GM21367 (cell line): ENCODE results near the gene MSH3.
A peak's percentile ranks its signal among the peaks of the same experiment; 100 is the strongest.

ENCODE experiments used
- ATAC-seq: cut with Tn5 transposase; IDR thresholded peaks from one replicate; pipeline ENCODE4 v1.9.1; 2021; ENCODE audit not compliant: unreplicated experiment

Gene MSH3

DNA sequence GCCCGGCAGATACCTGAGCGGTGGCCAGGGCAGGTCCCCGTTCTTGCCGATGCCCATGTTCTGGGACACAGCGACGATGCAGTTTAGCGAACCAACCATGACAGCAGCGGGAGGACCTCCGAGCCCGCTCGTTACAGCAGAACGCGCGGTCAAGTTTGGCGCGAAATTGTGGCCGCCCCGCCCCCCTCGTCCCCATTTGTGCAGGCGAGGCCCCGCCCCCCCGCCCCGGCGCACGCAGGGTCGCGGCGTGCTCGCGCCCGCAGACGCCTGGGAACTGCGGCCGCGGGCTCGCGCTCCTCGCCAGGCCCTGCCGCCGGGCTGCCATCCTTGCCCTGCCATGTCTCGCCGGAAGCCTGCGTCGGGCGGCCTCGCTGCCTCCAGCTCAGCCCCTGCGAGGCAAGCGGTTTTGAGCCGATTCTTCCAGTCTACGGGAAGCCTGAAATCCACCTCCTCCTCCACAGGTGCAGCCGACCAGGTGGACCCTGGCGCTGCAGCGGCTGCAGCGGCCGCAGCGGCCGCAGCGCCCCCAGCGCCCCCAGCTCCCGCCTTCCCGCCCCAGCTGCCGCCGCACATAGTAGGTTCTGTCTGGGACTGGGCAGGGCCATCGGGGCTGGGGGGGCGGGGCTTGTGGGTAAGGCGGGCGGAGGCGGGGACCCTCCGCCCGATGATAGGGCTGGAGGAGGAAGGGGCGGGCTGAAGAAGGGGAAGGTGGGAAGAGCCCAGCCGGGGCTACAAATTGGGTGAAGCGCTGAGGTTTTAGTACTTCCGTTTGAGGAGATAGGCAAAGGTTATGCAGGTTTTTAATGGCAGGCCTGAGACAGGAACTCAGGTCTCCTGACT, at the start of gene MSH3, which contains the start of gene DHFR:
TSS of gene MSH3 (plus strand) at position 262 of the 840 bp plus-strand sequence. CDS start at position 338, 76 bp downstream.
TSS of gene DHFR (minus strand) at position 593 of the 840 bp plus-strand sequence. CDS start at position 99, 494 bp downstream.
- ATAC-seq, result peak; percentile 17

DNA sequence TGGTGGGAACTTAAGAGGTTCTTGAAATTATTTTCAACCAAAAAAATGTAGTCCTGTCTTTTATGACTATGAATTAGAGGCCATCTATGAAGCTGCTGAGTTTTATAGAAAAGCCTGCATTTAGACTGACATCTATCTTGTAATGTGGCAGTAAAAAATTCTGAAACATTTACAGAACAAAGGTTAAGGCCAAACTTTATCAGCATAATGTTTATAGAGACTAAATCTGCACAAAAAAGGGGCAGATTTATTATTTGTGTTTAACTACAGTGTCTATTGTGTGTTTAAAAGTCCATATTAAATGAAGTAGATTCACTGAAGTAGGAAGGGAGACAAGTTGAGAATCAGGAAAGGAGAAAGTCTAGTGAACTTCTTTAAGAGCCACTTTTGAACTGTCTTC, 47.1 kb upstream of the MSH3 start:
- ATAC-seq, result no peak

GRCh38 chr5:80607832-80608231, 46.6 kb upstream of the MSH3 start:
- ATAC-seq, result peak; percentile 74

DNA sequence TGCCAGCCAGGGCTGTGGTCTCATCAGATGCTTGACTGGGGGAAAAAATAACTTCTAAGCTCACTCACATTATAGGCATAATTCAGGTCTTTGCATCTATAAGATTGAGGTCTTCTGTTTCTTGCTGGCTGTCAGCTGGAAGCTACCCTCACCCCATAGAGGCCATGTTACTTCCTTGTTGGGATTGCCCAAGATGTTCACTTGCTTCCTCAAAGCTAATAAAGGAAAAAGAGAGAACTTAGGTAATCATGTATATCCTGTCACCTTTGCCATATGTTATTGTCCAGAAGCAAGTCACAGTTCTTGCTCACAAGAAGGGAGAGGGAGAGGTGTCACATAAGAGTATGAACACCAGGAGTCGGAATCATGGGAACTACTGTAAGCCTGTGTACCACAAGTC, 45.7 kb upstream of the MSH3 start:
- no peak for ATAC-seq

DNA sequence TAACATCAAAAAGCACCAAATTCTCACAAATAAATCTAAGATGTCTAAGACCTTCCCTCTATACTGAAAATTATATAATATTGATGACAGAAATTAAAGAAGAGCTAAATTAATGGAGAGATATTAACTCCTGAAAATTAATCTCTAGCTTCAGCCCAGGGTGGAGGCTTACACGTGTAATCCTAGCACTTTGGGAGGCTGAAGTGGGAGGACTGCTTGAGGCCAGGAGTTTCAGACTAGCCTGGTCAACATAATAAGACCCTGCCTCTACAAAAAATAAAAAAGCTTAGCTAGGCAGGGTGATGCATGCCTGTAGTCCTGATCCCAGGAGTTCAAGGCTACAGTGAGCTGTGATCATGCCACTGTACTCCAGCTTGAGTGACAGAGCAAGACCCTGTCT, 44.8 kb upstream of the MSH3 start:
- no peak for ATAC-seq

DNA sequence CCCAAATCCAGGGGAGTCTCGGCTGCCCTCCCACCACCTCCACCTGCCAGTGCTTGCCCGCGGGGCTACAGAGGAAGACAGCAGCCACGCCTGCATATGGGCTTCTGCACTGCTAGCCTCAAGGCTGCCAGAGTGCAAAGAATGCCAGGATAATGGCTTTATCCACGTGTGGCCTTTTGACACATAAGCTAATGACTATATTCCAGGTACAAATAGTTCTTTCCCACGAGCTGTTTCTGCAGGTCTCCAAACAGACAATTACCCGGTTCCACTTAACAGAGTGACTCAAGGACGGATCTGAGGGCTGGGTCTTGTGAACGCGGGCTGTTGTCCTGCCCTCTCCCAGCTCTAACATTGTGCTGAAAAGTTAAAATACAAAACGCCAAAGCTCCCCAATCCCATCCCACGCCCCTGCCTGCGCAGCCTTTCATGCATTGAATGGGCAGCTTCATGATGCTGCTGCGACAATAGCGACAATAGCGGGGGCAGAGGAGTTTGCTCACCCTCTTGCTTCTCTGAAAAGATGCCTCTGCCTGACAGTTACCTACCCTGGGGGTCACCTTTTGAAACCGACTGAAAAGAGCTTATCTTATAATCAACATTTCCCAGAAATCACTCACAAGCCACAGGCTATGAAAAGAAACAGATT, 39.1 kb upstream of the MSH3 start:
- ATAC-seq, result no peak

- no peak for ATAC-seq
Observed at GRCh38 chr5:80618438-80618837, 36.0 kb upstream of the MSH3 start.

GRCh38 chr5:80619086-80619485, 35.4 kb upstream of the MSH3 start:
- ATAC-seq, result no peak

- ATAC-seq, result no peak
Observed at GRCh38 chr5:80620211-80620610, 34.2 kb upstream of the MSH3 start.

DNA sequence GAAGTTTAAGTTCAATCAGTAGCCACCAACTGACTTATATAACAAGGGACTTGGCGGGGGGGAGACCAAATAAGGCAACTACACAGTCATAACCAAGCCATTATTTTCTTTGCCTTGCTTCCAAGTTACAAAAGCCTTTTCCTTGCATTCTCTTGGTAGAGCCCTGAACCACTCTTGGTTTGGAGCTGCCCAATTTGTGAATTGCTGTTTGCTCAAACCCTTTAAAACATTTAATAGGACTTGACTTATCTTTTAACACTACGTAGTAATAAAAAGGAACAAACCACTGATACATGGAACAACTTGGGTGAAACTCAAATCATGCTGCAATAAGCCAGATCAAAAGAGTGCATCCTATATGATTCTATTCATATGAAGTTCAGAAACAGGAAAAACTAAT, 31.7 kb upstream of the MSH3 start:
- ATAC-seq, result no peak

GRCh38 chr5:80623999-80624398, 30.5 kb upstream of the MSH3 start:
- no peak for ATAC-seq

- ATAC-seq, result no peak
Observed at GRCh38 chr5:80625230-80625629, 29.2 kb upstream of the MSH3 start.

DNA sequence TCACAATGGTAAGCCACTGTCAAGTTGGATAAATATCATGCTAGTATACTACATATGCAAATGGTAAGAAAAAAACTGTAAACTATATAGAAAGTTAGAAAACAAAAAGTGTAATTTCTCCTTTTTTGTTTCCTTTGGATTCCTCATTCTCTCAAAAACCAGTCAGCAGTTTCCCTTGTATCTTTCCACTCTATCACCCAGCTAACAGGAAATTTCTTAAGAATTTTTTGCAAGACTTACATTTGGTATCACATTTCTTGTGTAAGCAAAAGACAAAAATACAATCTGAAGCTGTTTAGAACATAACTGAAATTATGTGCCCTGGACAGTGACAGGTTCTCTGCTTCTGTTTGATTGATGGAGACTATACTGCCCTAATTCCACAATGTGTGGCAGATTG, 25.2 kb upstream of the MSH3 start:
- no peak for ATAC-seq

DNA sequence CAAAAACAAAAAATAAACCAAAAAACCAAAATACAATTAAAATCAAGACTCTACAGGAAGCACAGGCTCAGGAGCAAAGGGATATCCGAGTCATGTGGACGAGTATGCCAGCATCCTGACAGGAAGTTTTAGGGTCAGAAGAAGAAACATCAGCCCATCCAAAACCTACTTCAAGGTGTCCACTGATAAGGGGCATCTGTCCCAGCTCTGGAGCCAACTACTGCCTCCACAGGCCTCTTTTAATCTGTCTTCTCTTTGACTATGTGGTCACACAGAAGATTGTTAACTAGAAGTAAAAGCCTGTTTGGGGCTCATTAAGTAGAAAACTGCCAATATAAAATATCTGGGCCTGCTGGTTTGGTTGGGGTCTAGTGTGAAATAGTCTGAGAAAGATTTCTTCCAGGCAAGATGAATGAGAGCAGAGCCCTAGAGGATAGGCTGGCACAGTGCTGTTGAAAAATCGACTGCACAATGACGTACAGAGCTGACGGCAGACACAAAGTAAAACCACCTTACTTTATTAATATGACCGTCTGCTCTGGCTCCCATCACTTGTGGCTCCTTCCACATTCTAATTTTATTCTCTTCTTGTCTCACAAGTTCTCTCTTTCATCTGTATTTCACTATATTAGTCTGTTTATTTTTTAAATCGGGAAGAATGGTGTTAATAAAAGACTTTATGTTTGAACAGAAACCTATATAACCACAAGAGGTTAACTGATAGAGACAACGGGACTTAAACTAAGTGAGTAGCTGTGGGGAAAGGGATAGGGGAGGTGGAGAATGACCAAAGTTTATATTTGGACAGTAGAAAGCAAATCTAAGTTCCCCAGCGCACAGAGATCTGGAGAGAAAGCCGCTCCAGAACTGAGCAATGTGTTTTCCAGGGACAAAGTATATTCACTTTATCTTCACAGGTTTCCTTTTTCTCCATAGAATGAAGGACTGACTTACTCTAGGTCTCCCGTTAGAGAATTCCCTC, 22.9 kb upstream of the MSH3 start:
- no peak for ATAC-seq

DNA sequence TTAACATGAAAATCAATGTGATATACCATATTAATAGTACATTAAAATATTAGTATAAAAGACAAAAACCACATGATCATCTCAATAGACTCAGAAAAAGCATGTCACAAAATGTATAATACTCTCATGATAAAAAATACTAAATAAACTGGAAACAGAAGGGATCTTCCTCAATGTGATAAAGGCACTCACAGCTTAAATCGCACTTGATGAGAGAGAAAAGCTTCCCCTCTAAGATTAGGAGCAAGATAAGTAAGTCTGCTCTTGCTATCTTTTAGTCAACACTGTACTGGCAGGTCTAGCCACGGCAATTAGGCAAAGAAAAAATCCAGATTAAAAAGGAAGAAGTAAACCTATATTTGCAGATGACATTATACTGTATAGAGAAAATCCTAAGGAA, 21.8 kb upstream of the MSH3 start:
- no peak for ATAC-seq

DNA sequence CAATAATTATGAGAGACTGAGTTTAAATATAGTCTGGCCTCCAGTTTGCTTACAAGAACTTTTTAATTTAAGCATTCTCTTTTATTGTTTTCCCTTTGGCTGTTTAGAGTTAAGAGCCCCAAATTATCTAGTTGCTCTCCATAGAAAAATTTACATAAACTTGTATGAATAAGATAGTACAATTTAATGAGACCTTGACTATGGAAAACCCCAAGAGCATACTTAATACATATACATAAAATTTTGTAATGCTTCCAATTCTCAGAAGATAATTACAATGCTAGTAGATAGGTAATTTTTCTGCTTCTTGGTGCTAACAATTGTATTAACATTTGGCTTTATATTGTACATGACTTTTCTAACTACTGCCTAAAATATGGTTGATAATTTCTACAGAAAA, 20.3 kb upstream of the MSH3 start:
- no peak for ATAC-seq

- no peak for ATAC-seq
Observed at GRCh38 chr5:80641353-80641752, 13.1 kb upstream of the MSH3 start.

- ATAC-seq, result no peak
Observed at GRCh38 chr5:80644900-80645299, 9.6 kb upstream of the MSH3 start.

GRCh38 chr5:80646926-80647325, 7.5 kb upstream of the MSH3 start:
- ATAC-seq, result no peak

DNA sequence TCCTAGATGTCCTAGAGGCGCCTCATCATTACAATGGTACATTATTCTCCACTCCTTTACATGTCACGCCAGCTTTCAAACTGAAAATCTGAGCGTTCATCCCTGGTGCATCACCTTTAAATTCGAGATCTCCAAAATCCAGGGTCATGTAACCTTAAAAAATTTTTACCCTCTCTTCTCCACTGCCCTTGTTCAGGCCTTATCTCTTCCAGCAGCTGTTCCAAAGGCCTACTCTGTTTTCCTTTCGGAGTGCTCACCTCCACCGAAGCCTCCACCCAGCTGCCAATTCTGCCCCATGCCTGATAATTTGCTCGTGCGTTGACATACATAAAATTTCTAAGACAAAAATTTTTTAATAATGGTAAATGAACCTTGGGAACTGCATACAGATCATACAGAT, 950 bp upstream of the MSH3 start:
- no peak for ATAC-seq

DNA sequence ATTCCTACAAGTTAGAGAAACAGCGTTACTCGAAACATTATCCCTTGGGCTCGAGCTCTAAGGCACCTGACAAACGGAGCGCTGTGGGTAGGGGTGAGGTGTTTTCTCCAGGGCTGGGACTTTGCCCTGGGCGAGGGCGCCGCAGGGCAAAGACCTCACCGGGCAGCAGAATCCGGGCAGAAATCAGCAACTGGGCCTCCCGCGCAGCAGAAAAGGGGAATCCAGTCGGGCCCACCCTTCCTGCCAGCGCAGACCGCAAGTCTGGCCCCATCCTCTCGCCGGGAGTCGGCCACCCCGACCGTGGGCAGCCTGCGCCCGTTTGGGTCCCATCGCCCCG, 430 bp upstream of the MSH3 start:
- ATAC-seq, result no peak
